OCI-LY7 (cell line): ENCODE measurements around the gene NR2C2AP. TPM values are rescaled to one million over a fixed set of nuclear protein-coding genes. Genes with fewer than 3 reads are reported as not detected.
"Not testable (repeated sequence)": the region's sequence is repeated elsewhere in the genome, so short reads cannot be mapped to it uniquely, and the experiment has no call there.

Experiments used
- BruUV-seq: library from RNA; stranded (reverse); fragments of 400-500 nt; replicated peaks from 2 replicates; lab custom pipeline; 2021; lab: Mats Ljungman, UMichigan
- CTCF ChIA-PET: fragments of 300-600 bp; sonication (Branson Sonifier 250); formaldehyde crosslinking; loops from one replicate; lab custom pipeline; 2022; ENCODE audit warnings: antibody characterized with exemption; ENCODE audit not compliant: unreplicated experiment; lab: Charles Lee
- POLR2A ChIA-PET: fragments of 300-600 bp; sonication (Branson Sonifier 250); formaldehyde crosslinking; loops from one replicate; lab custom pipeline; 2022; ENCODE audit warnings: antibody characterized with exemption; lab: Charles Lee
- DNase-seq: peaks from one replicate; pipeline ENCODE4 v3.0.0-alpha.2; 2015; ENCODE audit warnings: low spot score
- H2AFZ ChIP-seq: fragments of 200-600 bp; sonication (generic), shearing (Covaris generic); 2 replicates; pipeline ENCODE4 v1.6.1; 2014; ENCODE audit warnings: mild to moderate bottlenecking, antibody characterized with exemption, low read length, moderate library complexity
- H3K27ac ChIP-seq: fragments of 200-600 bp; sonication (generic); 2 replicates; pipeline ENCODE4 v1.5.1; 2014; ENCODE audit warnings: mixed run types, low read depth, mild to moderate bottlenecking, moderate library complexity, low read length, inconsistent platforms; ENCODE audit not compliant: poor library complexity, severe bottlenecking
- H3K36me3 ChIP-seq: fragments of 200-600 bp; sonication (generic); 2 replicates; pipeline ENCODE4 v1.6.1; 2014; ENCODE audit warnings: mild to moderate bottlenecking, antibody characterized with exemption, low read length, moderate library complexity, mixed read lengths; ENCODE audit not compliant: insufficient read depth
- H3K4me1 ChIP-seq: fragments of 200-600 bp; sonication (generic); 2 replicates; pipeline ENCODE4 v1.5.1; 2014; ENCODE audit warnings: mild to moderate bottlenecking, low read length; ENCODE audit not compliant: insufficient read depth, poor library complexity, severe bottlenecking
- H3K4me2 ChIP-seq: fragments of 200-600 bp; sonication (generic); 2 replicates; pipeline ENCODE4 v1.6.1; 2014; ENCODE audit warnings: mild to moderate bottlenecking, low read length
- H3K4me3 ChIP-seq: fragments of 200-600 bp; sonication (generic); 2 replicates; pipeline ENCODE4 v1.5.1; 2014; ENCODE audit warnings: mild to moderate bottlenecking, low read depth, low read length; ENCODE audit not compliant: poor library complexity, severe bottlenecking
- H3K79me2 ChIP-seq: fragments of 200-600 bp; sonication (generic); 2 replicates; pipeline ENCODE4 v1.6.1; 2016; ENCODE audit warnings: low read depth, mild to moderate bottlenecking, low read length, moderate library complexity, mixed read lengths; ENCODE audit not compliant: insufficient read depth
- H3K9me2 ChIP-seq: fragments of 200-600 bp; sonication (generic); 2 replicates; pipeline ENCODE4 v1.6.1; 2016; ENCODE audit warnings: mild to moderate bottlenecking, low read length, mixed read lengths; ENCODE audit not compliant: insufficient read depth
- H3K9me3 ChIP-seq: fragments of 200-600 bp; sonication (generic); 2 replicates; pipeline ENCODE4 v1.6.1; 2014; ENCODE audit warnings: mild to moderate bottlenecking, mixed run types, low read length, mixed read lengths
- H4K20me1 ChIP-seq: fragments of 200-600 bp; sonication (generic); 2 replicates; pipeline ENCODE4 v1.6.1; 2014; ENCODE audit warnings: mild to moderate bottlenecking, antibody characterized with exemption, low read length, moderate library complexity, mixed read lengths; ENCODE audit not compliant: insufficient read depth
- CTCF ChIP-seq: fragments of 200-600 bp; sonication (generic); conservative IDR thresholded peaks from 2 replicates; pipeline ENCODE4 v1.5.1; 2014; ENCODE audit warnings: mild to moderate bottlenecking, antibody characterized with exemption, low read length, moderate library complexity, mixed read lengths
- EZH2phosphoT487 ChIP-seq: fragments of 200-600 bp; sonication (generic); IDR thresholded peaks from 2 replicates; pipeline ENCODE4 v1.6.1; 2018; ENCODE audit warnings: low read depth, borderline replicate concordance, mild to moderate bottlenecking, mixed run types, antibody characterized with exemption, low read length, moderate library complexity, mixed read lengths
- intact Hi-C: fragments of 100-400 bp; cut with micrococcal nuclease; formaldehyde crosslinking; loops from one replicate; pipeline ENCODE4 v1.10.0; 2022; ENCODE audit not compliant: unreplicated experiment
- total RNA-seq, 2 experiments: library from RNA; depleted of rRNA in 1 of 2; stranded (reverse); fragments of >200 nt in 1 of 2; shearing (Covaris generic) in 1 of 2; gene quantifications; 2 replicates each; pipeline ENCODE4 v1.2.3, GENCODE V29; 2014 to 2022

The NR2C2AP gene
- total RNA-seq, 2 experiments from 2014 or later: 27.3 to 29.7 TPM

DNA sequence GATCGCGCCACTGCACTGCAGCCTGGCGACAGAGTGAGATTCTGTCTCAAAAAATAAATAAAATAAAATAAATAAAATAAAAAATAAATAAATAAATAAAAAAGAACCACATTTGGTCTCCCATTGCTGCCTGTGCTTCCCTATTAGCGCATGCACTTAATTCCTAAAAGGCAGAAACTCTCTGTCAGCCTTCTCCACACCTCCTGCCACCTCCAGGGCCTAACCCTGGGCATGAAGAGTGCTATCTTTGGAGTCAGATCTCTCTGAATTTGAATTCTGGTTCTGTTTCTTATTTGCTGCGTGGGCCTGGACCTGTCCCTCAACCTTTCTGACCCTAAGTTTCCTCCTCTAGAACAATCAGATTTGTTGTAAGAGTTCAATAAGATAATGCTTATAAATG is 19.8 kb upstream of the NR2C2AP start:
- H3K4me3 ChIP-seq: no peak overlapping the region
- H3K36me3 ChIP-seq: no peaks in the 10 kb centered on the region
- no peaks in the 10 kb centered on the region for H4K20me1 ChIP-seq
- CTCF ChIA-PET: no interaction called here
- H3K79me2 ChIP-seq: no peaks in the 10 kb centered on the region
- no peak for TF ChIP-seq EZH2phosphoT487
- no peak for TF ChIP-seq CTCF
- no peak overlapping the region for H2AFZ ChIP-seq
- H3K4me2 ChIP-seq: no peak overlapping the region
- no peaks in the 10 kb centered on the region for H3K9me3 ChIP-seq
- H3K9me2 ChIP-seq: no peaks in the 10 kb centered on the region
- intact Hi-C loops: no loop called here
- H3K27ac ChIP-seq: no peak overlapping the region
- POLR2A ChIA-PET: no interaction called here
- no peaks in the 10 kb centered on the region for H3K4me1 ChIP-seq
- no TSS peak for BruUV-seq
- no peak for DNase-seq

DNA sequence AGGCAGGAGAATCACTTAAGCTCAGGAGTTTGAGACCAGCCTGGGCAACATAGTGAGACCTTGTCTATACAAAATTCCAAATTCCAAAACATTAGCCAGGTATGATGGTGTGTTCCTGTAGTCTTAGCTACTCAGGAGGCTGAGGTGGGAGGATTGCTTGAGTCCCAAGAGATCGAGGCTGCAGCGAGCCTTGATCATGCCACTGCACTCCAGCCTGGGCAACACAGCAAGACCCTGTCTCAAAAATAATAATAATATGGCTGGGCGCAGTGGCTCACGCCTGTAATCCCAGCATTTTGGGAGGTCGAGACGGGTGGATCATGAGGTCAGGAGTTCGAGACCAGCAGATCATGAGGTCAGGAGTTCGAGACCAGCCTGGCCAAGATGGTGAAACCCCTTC is 17.8 kb upstream of the NR2C2AP start:
- H3K9me3 ChIP-seq, intact Hi-C loops, BruUV-seq, CTCF ChIA-PET, H3K36me3 ChIP-seq, H4K20me1 ChIP-seq, H3K4me2 ChIP-seq, H3K27ac ChIP-seq, DNase-seq, POLR2A ChIA-PET, H3K9me2 ChIP-seq, H3K4me3 ChIP-seq, H3K4me1 ChIP-seq, H3K79me2 ChIP-seq, H2AFZ ChIP-seq: not testable (repeated sequence)

DNA sequence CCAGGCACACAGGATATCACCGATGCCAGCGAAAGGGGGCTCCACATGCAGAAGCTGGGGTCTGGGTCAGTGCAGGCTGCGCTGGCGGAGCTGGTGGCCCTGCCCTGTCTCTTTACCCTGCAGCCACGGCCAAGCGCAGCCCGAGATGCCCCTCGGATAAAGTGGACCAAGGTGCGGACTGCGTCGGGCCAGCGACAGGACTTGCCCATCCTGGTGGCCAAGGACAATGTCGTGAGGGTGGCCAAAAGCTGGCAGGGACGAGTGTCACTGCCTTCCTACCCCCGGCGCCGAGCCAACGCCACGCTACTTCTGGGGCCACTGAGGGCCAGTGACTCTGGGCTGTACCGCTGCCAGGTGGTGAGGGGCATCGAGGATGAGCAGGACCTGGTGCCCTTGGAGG is 15.7 kb upstream of the NR2C2AP start:
- ChIA-PET CTCF (no interaction called here), POLR2A (interaction anchor here (0.6 kb wide), 1 partner anchor 27 kb away, joined by 4 read pairs; no protein-coding TSS in a partner anchor)
- Histone ChIP-seq H3K9me2 (no peaks in the 10 kb centered on the region), H3K27ac (no peak overlapping the region), H3K79me2 (no peaks in the 10 kb centered on the region), H3K4me2 (no peak overlapping the region), H3K36me3 (no peaks in the 10 kb centered on the region), H3K4me3 (no peak overlapping the region), H4K20me1 (no peaks in the 10 kb centered on the region), H2AFZ (no peak overlapping the region), H3K4me1 (no peaks in the 10 kb centered on the region), H3K9me3 (no peaks in the 10 kb centered on the region)
- no TSS peak for BruUV-seq
- no peak for DNase-seq
- TF ChIP-seq CTCF: no peak
- TF ChIP-seq EZH2phosphoT487: no peak
- intact Hi-C loops: loop anchor here (1.0 kb wide), 1 partner anchor 31 kb away; no protein-coding TSS in a partner anchor
